ENCODE data around the gene PSENEN.
"Not testable (repeated sequence)": the region's sequence is repeated elsewhere in the genome, so short reads cannot be mapped to it uniquely, and the experiment has no call there.

PSENEN gene

GRCh38 chr19:35768082-35768421 is 22.6 kb downstream of the PSENEN start:
- in situ Hi-C loops (cut with HindIII; ENCODE audit: low sequenced_read_pairs): no loop called here

GRCh38 chr19:35772362-35772761 is 26.9 kb downstream of the PSENEN start:
- in situ Hi-C loops (cut with HindIII; ENCODE audit: low sequenced_read_pairs): not testable (repeated sequence)

GRCh38 chr19:35773020-35773806 is 27.8 kb downstream of the PSENEN start:
- in situ Hi-C loops (cut with HindIII; ENCODE audit: low sequenced_read_pairs): no loop called here

GRCh38 chr19:35774274-35775045 is 29.0 kb downstream of the PSENEN start:
- in situ Hi-C loops (cut with HindIII; ENCODE audit: low sequenced_read_pairs): no loop called here

GRCh38 chr19:35775046-35775297 is 29.5 kb downstream of the PSENEN start:
- in situ Hi-C loops (cut with HindIII; ENCODE audit: low sequenced_read_pairs): no loop called here

GRCh38 chr19:35775298-35776101 is 30.0 kb downstream of the PSENEN start, which contains the start of gene ARHGAP33:
Gene ARHGAP33, plus strand, starts transcription at chr19:35775564. Its CDS starts 95 bp downstream, at chr19:35775659.
- in situ Hi-C loops (cut with HindIII; ENCODE audit: low sequenced_read_pairs): no loop called here

GRCh38 chr19:35776102-35776788 is 30.8 kb downstream of the PSENEN start:
- in situ Hi-C loops (cut with HindIII; ENCODE audit: low sequenced_read_pairs): no loop called here

GRCh38 chr19:35777086-35777841 is 31.8 kb downstream of the PSENEN start:
- in situ Hi-C loops (cut with HindIII; ENCODE audit: low sequenced_read_pairs): no loop called here

GRCh38 chr19:35777961-35778360 is 32.5 kb downstream of the PSENEN start:
- in situ Hi-C loops (cut with HindIII; ENCODE audit: low sequenced_read_pairs): no loop called here

GRCh38 chr19:35779033-35779432 is 33.6 kb downstream of the PSENEN start:
- in situ Hi-C loops (cut with HindIII; ENCODE audit: low sequenced_read_pairs): no loop called here

GRCh38 chr19:35780058-35780457 is 34.6 kb downstream of the PSENEN start:
- in situ Hi-C loops (cut with HindIII; ENCODE audit: low sequenced_read_pairs): no loop called here

- in situ Hi-C loops (cut with HindIII; ENCODE audit: low sequenced_read_pairs): no loop called here
Measured at GRCh38 chr19:35780717-35781116, 35.3 kb downstream of the PSENEN start.

GRCh38 chr19:35781650-35782049 is 36.2 kb downstream of the PSENEN start:
- in situ Hi-C loops (cut with HindIII; ENCODE audit: low sequenced_read_pairs): no loop called here

- in situ Hi-C loops (cut with HindIII; ENCODE audit: low sequenced_read_pairs): no loop called here
Measured at GRCh38 chr19:35782589-35782988, 37.1 kb downstream of the PSENEN start.

GRCh38 chr19:35783469-35784434 is 38.3 kb downstream of the PSENEN start:
- in situ Hi-C loops (cut with HindIII; ENCODE audit: low sequenced_read_pairs): no loop called here

GRCh38 chr19:35784503-35785338 is 39.3 kb downstream of the PSENEN start:
- in situ Hi-C loops (cut with HindIII; ENCODE audit: low sequenced_read_pairs): no loop called here

GRCh38 chr19:35785339-35785627 is 39.8 kb downstream of the PSENEN start:
- in situ Hi-C loops (cut with HindIII; ENCODE audit: low sequenced_read_pairs): no loop called here

- in situ Hi-C loops (cut with HindIII; ENCODE audit: low sequenced_read_pairs): no loop called here
Measured at GRCh38 chr19:35786299-35787160, 41.1 kb downstream of the PSENEN start.
